ENCODE results near the gene ANGEL2.
"Not testable (repeated sequence)": the region's sequence is repeated elsewhere in the genome, so short reads cannot be mapped to it uniquely, and the experiment has no call there.

ANGEL2 gene, protein sequence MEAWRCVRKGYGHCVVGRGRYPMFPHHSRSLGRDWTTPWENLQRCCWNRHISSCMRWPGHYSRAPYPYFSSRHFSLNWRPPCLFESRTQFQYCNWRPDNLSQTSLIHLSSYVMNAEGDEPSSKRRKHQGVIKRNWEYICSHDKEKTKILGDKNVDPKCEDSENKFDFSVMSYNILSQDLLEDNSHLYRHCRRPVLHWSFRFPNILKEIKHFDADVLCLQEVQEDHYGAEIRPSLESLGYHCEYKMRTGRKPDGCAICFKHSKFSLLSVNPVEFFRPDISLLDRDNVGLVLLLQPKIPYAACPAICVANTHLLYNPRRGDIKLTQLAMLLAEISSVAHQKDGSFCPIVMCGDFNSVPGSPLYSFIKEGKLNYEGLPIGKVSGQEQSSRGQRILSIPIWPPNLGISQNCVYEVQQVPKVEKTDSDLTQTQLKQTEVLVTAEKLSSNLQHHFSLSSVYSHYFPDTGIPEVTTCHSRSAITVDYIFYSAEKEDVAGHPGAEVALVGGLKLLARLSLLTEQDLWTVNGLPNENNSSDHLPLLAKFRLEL

DNA sequence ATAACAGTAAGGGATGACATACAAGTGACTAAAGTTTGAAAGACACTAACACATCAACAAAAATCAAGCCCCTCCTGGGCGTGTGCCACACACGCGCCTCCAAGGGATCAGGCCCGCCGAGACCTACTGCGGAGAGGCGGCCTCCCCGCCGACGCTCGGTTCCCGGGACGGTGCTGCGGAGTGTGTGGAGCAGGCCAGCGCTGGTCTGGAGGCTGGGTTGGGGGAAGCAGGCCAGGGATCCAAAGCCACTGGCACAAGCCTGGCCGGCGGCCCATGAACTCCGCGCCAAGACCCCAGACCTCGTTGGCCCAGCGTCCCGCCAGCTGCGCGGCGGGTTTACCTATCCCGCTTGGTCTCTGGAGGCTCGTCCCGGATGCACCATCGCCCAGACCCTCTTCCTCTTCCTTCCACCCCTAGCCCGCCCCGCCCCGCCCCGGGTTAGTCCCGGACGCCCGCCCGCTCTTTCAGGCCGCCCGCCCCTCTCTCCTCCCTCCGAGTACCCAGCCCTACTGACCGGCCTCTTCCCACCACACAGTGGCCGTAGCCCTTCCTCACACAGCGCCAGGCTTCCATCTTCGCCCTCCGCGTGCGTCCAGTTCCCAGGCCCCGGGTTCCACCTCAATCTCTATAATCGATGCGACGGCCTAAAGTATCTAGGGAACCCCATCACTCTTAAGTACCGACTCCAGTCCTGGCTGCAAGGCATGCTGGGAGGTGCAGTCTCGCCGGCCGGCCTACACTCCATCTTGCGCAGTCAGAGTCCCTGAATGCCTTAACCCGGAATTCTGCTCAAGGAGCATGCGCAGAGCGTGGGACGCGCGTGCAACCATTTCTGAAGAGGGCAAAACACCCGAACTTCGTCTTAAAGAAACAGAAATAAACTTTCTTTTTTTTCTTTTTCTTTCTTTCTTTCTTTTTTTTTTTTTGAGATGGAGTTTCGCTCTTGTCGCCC, at the start of gene ANGEL2:
Gene ANGEL2, minus strand, starts transcription at position 769 of the 952 bp plus-strand sequence. Its CDS starts 196 bp downstream, at position 573.
- peak; percentile 97 to 99 (median 99) for DNase-seq

DNA sequence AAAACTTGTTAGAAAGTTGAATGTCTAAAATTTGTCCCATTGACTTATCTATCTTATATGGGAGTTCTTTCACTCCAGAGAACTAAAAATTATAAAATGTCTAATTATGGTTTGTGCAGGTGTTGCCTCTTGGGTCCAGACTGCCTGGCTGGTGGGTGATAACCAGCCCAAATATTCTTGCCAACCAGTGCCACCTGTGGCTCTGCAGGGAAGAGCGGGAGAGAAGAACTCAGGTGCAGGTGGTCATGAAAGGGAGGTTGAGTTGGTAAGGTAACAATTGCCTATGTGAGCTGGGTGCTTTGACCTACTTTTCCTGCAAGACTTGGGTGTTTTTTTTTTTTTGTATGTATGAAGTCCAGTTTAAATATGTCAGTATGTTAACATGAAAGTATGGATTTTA, 45.6 kb upstream of the ANGEL2 start:
- no peak for DNase-seq

DNA sequence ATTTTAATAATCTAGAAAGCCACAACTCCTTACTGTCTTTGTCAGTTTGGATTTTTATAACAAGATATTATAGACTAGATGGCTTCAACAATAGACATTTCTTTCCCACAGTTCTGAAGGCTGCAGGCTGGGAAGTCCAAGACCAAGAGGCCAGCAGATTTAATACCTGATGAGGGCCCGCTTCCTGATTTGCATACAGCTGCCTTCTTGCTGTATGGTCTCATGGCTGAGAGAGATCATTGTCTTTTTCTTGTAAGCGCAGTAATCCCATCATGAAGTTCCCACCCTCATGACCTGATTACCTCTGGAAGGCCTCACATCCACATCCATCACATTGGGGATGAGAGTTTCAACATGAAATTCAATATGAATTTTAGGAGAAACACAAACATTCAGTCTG, 45.2 kb upstream of the ANGEL2 start:
- DNase-seq, result no peak

DNA sequence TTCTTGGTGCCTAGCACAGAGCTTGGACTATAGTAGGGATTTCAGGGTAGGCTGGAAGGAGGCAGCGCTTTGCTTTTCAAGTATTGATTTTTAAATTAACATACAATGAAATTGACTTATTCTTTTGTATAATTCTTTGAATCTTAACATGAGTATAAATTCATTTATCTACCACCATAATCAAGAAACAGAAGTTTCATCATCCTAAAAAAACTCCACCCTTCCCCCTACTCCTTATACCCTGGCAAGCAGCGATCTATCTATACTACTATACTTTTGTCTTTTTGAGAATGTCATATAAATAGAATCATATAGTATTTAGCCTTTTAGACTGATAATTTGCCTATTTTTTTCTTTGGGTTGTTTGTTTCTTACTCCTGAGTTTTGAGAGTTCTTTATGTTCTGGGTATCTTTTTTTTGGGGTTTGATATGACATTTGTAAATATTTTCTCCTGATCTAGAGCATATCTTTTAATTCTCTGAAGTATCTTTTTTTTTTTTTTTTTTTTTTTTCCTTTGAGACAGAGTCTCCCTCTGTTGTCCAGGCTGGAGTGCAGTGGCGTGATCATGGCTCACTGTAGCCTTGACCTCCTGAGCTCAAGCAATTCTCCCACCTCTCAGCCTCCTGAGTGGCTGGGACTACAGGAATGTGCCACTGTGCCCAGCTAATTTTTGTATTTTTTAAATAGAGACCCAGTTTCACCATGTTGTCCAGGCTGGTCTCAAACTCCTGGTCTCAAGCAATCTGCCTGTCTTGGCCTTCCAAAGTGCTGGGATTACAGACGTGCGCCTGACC, 41.8 kb upstream of the ANGEL2 start:
- DNase-seq, result no peak

DNA sequence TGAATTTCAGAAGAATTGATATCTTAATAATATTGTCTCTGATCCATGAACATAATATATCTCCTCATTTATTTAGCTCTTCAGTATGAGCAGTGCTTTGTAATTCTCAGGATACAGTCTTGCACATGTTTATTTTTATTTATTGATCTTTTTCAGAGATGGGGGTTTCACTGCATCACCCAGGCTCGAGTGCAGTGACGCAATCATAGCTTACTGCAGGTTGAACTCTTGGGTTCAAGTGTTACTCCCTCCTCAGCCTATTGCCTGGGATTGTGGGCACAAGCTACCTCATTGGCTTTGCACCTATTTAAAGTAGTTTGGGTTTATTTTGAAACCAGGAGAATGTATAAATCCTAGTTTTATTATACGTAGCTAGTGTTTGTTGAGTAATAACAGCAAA, 40.1 kb upstream of the ANGEL2 start:
- DNase-seq, result no peak

DNA sequence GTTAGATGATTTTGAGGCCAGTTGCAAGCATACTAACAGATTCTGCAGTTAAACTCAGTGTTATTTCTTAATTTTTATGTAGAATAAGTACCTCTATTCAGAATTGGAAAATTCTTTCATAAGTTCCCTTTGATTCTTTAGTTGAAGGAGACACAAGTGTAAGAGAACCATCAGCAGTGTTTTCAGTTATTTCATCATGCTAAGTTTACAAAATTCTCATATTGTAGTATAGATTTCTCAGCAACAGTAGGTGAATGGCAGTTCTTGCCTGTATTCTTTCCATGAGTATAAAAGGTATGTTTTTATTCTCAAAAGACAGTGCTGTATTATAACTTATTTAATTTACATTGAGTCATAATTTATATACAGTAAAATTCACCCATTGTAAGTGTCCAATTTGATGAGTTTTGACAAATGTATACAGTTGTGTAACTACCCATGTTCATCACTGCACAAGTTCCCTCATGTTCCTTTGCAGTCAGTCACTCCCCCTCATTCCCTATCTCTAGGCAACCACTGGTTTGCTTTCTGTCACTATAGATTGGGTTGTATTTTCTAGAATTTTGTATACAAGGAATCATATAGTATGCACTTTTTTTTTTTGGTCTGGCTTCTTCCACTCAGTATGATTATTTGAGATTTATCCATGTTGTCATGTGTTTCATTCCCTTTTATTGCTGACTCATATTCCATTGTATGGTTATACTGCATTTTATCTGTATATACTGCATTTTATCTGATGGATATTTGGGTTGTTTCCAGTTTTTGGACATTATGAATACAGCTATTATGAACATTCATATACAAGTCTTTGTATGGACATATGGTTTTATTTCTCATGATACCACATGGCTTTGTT, 39.3 kb upstream of the ANGEL2 start:
- DNase-seq, result peak; percentile 48 to 62 (median 59)

DNA sequence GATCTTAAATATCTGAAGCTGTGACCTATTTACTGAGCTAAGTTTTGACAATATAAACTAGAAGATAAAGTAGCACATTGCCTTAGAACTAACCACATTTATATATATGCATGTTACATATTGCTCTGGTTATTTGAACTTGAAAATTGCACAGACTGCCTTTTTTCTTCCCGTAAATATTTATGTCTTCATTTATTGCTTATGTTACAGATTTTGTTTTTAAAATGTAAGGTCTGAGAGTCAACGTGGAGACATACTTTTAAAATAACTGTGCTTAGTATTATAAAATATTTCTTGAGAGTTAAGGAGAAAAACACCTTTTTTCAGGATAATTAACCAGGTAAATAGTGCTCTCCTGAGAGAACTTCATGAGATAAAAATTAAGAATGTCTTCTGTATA, 38.5 kb upstream of the ANGEL2 start:
- DNase-seq, result no peak

DNA sequence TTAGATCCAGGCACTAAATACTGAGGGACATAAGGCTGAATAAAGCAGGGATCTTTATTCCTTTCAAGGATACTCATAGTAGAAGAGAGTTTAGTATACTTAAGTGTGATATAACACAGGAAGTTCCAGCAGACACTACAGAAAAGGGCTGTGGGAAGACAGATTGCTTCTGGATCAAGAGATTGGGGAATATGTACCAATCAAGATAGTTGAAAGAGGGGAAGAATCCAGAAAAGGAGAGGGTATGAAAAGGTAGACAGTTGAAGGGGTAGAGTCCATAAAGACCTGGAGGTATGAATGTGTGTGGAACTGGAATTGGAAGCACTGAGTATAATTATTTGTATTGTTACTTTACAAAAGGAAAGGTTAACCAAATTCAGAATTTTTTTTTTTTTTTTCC, 37.8 kb upstream of the ANGEL2 start:
- no peak for DNase-seq

DNA sequence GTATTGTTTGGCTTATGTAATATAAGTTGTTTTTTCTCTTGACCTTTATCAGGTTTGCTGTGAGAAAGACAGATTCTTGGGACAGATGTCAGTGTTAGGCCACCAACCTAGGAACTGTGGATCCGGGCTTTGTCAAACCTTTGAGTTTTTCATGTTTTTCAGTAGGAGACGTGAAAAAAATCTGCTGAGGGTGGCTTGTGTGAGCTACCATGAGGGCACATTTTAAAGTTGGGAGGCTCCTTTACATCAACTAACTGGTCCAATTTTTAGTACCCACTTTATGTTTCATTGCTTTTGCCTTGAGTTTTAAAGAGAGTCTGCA, 36.2 kb upstream of the ANGEL2 start:
- DNase-seq, result no peak

DNA sequence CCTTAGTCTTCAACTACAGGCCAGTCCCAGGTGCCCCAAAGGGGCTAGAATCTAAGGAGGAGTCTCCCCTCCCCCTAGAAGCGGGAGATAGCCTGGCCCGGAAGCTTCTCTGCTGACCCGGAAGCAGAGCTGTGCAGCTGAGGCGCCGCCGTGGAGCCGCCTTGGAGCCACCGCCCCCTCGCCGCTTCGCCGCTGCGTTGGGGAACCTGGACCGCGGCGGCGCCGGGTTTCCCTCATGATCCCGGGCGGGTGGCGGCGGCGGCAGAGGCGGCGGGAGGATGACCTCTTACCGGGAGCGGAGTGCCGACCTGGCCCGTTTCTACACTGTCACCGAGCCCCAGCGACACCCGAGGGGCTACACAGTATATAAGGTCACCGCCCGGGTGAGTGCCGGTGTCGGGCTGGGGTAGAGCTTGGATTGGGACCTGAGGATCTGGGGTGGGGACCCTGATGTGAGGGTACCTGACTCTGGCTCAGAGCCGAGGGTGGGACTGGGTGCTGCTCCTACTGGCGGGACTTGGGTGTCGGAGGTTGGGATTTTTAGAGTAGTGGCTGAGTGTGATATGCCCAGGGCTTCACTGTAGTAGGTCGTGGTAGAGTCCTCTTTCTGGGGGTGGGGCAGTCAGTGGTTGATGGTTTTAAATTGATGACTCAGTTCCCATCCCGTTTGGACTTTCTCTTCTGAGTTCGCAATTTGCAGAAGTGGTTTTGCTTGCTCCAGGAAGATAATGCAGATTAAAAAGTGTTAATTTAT, 35.6 kb upstream of the ANGEL2 start, which contains the start of gene RPS6KC1:
Gene RPS6KC1, plus strand, starts transcription at position 115 of the 754 bp plus-strand sequence. Its CDS starts 164 bp downstream, at position 279.
- peak; percentile 91 to 94 (median 92) for DNase-seq

DNA sequence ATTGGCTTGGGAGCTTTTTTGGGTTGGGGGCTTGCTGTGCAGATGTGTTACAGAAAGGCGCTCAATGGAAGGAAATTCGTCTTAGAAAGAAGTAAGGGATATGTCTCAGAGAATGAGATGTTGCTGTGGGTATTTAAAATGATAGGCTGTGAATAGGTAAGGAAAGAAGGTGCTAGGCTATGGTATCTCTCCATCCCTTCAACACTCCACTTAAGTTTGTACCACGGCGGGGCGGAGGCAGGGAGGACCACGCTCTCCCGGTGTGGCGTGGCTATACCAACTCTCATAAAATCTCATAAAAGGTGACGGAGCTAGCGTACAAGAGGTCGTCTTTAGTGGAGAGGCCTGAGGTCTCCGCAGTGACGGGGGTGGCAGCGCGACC, 35.1 kb upstream of the ANGEL2 start:
- no peak for DNase-seq

DNA sequence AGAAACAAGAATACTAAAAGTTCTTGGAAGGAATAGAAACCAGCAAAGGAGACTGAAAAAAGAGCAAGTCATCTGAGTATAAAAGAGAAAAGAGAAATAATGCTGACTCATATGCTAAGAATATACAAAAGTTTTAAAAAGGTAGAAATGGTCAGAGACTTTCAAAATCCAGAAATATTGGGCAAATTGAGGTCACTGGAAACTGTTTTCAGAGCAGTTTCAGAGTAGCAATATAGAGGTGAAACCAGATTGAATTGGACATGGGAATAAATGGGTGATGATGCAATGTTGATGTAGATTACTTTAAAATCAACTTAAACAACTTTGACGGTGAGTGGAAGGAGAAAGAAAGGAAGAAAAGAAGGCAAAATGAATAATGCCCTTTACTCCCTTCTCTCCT, 33.6 kb upstream of the ANGEL2 start:
- no peak for DNase-seq

DNA sequence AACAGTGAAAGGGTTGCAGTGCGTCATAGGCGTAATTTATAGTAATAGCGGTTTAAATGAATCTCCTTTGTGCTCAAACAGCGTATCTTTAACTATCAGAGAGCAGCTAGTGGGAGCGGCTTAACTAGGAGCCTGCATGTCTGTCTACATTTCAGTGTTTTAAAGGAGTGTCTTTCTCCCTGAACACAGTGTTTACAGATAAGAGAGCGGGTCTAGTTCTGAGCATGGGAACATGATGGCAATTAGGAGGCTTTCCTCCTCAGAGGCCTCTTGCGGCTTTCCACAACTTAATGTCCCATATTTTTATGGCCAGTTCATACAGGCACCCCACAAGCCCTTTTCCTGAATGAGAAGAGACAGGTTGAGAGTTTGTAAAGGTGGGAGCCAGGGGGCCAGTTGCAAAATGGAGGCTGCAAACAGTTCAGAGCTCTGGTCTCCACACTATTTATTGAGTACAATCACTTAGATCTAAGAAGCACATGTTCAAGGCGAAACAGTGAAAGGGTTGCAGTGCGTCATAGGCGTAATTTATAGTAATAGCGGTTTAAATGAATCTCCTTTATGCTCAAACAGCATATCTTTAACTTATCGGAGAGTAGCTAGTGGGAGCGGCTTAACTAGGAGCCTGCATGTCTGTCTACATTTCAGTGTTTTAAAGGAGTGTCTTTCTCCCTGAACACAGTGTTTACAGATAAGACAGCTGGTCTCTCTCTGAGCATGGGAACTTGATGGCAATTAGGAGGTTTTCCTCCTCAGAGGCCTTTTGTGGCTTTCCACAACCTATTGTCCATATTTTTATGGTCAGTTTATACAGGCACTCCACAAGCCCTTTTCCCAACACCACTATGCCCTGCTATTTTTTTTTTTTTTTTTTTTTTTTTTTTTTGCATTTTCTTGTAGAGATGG, 29.9 kb upstream of the ANGEL2 start:
- not testable (repeated sequence) for DNase-seq

DNA sequence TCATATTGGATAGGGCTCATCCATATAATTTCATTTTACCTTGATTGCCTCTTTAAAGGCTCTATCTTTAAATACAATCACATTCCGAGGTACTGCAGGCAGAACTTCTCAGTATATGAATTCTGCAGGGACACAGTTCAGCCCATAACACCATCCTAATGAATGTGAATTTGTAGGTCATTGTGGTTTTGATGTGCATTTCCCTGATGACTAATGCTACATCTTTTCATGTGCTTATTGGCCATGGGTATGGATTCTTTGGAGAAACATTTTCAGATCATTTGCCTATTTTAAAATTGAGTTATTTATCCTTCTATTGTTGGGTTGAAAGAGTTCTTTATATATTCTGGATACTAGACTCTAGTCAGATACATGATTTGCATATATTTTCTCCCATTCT, 25.8 kb upstream of the ANGEL2 start:
- DNase-seq, result peak in 1 of 3 donors; percentile 48

DNA sequence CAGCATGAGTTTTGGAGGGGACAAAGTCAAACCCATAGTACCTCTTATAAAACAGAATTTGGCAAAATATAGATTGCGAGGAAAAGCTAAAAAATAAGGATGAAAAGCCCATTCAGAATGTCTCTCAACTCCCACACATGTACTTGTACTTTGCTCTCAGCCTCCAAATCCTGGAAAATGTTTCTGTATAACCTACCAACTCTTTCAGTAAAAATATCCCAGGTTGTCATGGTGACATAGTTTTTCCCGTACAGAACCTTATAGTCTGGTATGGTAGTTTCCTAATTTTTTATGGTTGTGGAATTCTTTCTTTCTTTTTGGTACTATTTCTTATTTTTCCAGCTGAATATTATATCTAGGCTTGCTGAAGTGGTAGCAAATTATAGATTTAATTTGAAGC, 19.9 kb upstream of the ANGEL2 start:
- no peak for DNase-seq

DNA sequence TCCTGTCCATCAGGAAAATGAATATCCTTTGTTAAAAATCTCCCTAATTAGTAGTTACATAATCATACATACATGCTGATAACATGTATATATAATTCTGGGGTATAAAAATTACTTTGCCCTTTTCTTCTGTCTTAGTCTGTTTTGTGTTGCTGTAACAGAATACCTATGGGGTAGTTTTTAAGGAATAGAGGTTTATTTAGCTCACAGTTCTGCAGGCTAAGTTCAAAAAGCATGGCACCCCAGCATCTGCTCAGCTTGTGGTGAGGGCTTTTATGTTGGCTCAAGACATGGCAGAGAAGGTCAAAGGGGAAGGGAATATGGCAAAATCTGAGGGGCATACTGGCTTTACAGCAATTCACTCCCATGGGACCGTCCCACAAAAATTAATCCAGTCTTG, 19.0 kb upstream of the ANGEL2 start:
- no peak for DNase-seq

DNA sequence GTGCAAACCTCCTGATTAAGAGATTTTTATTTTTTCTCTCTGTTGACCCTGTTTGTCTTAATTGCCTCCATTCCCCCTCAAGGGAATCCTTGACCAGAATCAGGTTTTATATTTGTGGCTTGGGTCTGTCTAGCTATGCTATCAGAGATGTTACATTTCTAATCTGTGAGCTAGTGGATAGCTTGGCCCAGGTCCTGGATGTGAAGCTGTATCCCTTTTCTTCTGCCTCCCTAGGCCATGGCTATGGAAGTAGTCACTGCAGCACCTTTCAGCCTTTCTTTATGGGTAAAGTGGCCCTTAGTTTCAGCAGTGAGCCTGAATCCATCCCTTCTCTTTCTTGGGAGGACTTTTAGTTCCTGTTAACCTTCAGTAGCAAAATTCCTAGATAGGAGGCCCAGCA, 17.0 kb upstream of the ANGEL2 start:
- no peak for DNase-seq

DNA sequence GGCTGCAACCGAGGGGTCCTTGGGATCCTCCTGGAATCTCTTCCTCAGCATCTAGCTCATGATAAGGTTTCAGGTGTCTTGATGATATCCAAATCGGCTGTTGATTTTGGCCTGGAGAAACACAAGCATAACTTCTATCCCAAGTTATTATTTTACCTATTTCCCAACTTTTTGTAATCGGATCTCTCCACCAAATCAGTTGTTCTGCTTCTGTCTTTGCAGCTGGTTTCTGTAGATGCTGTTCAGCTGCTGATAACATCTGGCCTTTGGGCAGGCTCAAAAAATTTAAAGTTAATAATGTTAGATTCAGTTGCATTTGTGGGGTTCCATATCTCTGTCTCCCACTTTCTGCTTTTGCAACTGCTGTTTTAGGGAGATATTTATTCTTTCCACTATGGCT, 11.4 kb upstream of the ANGEL2 start:
- DNase-seq, result not testable (repeated sequence)

DNA sequence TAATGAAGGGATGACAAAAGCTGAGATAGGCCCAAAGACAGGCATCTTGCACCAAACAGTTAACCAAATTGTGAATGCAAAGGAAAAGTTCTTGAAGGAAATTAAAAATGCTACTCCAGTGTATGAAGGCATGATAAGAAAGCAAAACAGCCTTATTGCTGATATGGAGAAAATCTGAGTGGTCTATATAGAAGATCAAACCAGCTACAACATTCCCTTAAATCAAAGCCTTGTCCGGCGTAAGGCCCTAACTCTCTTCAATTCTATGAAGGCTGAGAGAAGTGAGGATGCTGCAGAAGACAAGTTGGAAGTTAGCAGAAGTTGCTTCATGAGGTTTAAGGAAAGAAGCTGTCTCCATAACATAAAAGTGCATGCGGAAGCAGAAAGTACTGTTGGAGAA, 4.3 kb upstream of the ANGEL2 start:
- DNase-seq, result no peak

DNA sequence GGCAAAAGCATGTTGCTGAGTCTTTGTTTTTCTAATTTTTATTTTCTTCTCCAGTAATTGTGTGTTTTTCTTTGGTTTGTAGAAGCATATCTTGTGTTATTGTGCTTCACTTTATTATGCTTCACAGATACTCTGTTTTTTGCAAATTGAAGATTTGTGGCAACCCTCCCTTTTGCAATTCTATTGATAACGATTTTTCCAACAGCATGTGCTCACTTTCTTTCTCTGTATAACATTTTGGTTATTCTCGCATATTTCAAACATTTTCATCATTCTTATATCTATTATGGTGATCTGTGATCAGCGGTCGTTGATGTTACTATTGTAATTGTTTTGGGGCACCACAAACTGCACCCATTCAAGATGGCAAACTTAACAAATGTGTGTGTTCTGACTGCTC, 3.8 kb upstream of the ANGEL2 start:
- DNase-seq, result no peak
